Body of pancreas (tissue), 4 donors: ENCODE measurements around the gene WDR18.

Experiments used
- CTCF ChIP-seq, 7 experiments: fragments of 450-650 bp in 4 of 7; fragments of 200-600 bp in 3 of 7; sonication (generic) in 3 of 7; IDR thresholded peaks; one replicate each; pipeline ENCODE4 v1.5.1; 2016 to 2019; ENCODE audit warnings: antibody characterized with exemption in 7 of 7
- POLR2A ChIP-seq, 3 donors: fragments of 450-650 bp; IDR thresholded peaks; one replicate each; pipeline ENCODE4 v1.6.1; 2016; ENCODE audit warnings: antibody characterized with exemption in 3 of 3, mild to moderate bottlenecking in 2 of 3

- TF ChIP-seq CTCF (IDR thresholded peaks at IDR 0.05) (no peak), POLR2A (IDR thresholded peaks at IDR 0.05) (no peak)
These were observed 23.5 kb downstream of the WDR18 start for GRCh38 chr19:1007399-1008251.
